ENCODE measurements around the gene LYPD1.
A peak's percentile ranks its signal among the peaks of the same experiment; 100 is the strongest.

LYPD1 gene

DNA sequence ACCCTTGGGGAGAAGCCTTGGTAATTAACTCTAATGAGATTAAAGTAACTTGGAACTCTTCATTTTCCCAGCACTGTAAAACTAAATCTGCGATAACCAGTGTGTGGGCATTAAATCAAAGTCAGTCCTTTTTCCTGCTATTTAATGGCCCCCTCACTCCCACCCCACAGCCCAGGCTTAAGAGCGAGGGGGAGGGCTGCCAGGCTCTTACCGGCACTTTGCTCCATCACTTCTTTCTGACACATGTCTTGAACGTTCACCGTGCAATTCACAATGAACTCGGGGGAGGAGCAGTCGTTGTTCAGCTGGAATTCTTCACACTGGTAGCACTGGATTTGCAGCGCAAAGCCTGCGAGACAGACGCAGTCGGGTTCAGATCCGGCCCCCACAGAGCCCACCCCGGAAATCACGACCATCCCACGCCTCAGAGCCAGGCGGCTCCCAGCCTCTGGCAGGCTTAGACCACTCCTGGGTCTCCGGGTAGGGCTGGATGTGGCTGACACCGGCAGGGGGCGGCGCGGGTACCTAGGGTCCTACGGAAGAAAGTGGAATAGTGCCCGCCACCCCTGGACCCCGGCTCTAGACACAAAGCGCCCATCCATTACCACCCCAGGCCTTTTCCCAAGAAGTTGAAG is 1.7 kb downstream of the LYPD1 start:
- DNase-seq (ENCODE audit: low spot score), result no peak

- DNase-seq (ENCODE audit: low spot score), result no peak
These were observed 2.3 kb downstream of the LYPD1 start for GRCh38 chr2:132667706-132668105.

GRCh38 chr2:132665401-132666140 is 4.4 kb downstream of the LYPD1 start:
- DNase-seq (ENCODE audit: low spot score), result no peak

DNA sequence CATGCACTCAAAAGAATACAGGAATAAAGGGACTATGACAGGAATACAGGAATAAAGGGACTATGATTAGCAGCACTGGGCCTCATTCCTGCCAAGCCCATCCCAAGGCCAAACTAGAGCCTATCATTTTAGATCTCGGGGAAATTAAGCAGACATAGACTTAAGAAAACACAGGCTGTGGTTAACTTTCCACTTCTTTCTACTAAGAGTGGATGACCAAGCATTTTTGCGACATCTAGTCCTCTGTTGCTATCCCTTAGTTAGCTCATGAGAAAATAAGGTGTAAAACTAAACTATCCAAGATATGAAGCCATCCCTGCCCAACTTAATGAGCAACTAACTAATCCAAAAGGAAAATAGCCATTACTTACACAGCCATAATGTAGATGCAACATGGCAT is 5.9 kb downstream of the LYPD1 start:
- no peak for DNase-seq (ENCODE audit: low spot score)

- no peak for DNase-seq (ENCODE audit: low spot score)
These were observed 7.3 kb downstream of the LYPD1 start for GRCh38 chr2:132662732-132663131.

DNA sequence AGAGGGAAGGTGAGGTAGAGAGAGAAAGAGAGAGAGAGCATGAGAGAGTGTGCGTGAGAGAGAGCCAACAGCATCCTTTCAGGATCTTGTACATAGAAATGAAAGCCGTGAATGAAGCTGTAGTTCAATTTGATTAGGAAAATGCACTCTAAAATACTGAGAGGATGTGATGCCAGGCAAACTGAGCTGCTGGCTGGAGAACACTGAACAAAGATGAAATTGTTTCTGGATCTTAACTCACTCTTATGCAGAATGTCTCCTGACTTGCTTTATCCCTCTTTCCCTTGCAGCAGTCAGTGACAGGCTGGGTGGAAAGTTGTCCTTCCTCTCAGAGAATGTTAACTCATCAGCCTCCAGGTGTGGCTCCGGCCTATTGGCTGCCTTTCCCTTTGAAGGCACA is 10.7 kb downstream of the LYPD1 start:
- no peak for DNase-seq (ENCODE audit: low spot score)

DNA sequence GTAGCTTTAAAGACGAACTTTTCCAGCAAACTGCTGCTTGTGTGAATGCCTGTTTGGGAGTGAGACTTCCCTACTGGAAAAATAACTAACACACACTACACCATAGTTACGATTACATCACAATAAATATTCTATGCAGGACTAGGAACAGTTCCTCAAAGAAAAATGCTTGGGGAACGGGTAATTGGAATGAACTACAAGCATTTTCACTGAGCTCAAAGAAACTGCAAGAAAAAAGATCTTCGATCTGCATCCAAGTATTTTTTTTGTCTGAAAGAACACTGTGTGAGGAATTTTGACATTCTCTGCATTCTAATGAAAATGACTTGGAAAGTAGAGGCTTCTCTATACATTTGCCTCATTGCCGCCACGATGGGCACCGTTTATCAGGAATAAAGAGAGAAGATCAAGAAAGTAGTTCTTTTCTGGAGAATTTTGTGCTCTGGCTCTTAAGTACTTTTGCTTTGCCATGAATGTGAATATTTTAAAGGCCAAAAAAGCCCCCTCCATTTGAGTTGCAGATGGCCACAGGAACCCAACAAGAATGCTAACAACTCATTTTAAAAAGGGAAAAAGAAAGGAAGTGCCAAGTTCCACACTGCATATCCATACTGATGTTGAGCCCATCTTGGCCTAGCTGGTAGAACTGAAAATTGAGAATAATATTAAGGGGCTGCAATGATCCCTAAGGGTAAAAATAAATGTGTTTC is 13.6 kb downstream of the LYPD1 start:
- no peak for DNase-seq (ENCODE audit: low spot score)

DNA sequence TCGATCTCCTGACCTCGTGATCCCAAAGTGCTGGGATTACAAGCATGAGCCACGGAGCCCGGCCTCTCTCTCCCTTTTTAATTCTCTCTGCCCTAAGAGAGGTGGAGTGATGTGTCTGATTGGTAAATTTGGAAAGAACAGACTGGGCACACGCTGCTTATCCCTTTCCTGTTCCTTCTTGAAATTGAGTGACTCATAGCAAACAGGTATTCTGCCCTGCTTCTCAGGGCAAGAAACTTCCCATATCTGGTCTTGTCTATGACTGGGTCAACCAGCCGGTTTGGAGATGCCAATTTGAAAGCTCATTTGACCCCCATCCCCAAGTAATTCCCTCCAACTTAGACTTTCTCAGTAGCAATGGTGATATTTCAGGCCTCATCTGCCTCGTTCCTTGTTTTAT is 15.0 kb downstream of the LYPD1 start:
- no peak for DNase-seq (ENCODE audit: low spot score)

GRCh38 chr2:132654335-132654734 is 15.7 kb downstream of the LYPD1 start:
- no peak for DNase-seq (ENCODE audit: low spot score)

DNA sequence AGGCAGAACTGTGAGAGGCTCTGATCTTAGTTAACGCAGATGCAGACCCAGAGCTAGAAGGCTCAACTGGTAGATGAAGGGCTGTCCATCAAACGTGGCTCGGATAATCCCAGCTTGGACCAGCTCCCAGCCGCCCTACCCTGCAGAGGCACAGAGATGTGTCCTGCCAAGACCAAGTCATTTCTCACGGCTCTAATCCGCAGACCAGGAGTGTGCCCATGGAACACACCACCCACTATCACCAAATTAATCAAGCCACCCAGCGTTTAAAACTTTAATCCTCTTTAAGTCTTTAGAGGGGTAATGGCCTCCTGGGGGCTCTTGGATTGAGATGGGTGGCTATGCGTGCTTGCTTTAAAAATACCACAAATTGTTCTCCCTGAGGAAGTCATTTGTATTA is 17.5 kb downstream of the LYPD1 start:
- no peak for DNase-seq (ENCODE audit: low spot score)

DNA sequence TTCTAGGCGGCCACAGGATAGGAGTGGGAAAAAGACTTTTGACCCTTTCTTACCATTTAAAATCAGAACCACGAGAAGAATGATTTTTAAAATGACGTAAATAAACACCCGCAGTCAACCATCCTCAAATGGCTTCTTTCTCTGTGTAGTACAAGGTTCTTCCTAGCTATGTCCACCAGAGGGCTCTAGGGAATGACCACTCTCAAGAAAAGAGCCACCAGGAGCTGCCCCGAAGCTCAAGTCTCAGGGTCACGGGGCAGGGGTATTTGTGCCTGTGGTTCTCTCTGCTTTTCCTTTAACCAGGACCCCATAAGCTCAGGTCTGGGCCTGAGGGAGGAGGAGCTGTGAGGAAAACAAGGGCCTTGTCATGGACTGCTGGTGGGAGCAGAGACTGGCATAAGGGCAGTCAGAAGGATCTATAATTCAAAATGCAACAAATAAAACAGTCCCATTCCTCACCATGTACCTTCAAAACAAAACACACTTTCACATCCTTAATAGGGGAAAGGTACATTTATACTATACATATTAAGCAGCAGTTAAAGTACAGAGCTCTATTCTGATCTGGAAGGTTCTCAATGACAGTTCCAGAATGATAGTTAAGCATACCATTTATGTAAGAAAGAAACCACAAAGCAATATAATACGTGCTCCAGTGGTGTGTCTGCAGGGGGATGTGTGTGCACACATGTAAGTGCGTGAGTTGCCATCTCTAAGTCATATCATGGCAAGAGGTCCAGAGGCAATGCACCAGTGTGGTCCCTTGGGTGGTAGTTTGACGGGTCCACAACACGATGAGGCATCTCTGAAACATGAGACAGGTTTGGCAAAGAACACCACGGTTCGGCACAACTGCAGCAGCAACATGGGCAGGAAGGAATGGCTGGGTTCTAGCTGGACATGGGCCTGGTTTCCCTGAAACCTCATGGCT is 18.6 kb downstream of the LYPD1 start:
- peak; percentile 74 for DNase-seq (ENCODE audit: low spot score)

GRCh38 chr2:132646540-132647108 is 23.4 kb downstream of the LYPD1 start:
- DNase-seq (ENCODE audit: low spot score), result no peak

- DNase-seq (ENCODE audit: low spot score), result no peak
These were observed 24.1 kb downstream of the LYPD1 start for GRCh38 chr2:132645722-132646539.

DNA sequence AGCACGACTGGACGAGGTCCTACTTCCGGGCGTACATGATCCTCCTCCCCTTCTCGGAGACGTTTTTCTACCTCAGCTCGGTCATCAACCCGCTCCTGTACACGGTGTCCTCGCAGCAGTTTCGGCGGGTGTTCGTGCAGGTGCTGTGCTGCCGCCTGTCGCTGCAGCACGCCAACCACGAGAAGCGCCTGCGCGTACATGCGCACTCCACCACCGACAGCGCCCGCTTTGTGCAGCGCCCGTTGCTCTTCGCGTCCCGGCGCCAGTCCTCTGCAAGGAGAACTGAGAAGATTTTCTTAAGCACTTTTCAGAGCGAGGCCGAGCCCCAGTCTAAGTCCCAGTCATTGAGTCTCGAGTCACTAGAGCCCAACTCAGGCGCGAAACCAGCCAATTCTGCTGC is 24.8 kb downstream of the LYPD1 start:
- no peak for DNase-seq (ENCODE audit: low spot score)

- DNase-seq (ENCODE audit: low spot score), result no peak
These were observed 27.6 kb downstream of the LYPD1 start for GRCh38 chr2:132642415-132642814.

- no peak for DNase-seq (ENCODE audit: low spot score)
These were observed 28.2 kb downstream of the LYPD1 start for GRCh38 chr2:132641819-132642218.

GRCh38 chr2:132640116-132640515 is 29.9 kb downstream of the LYPD1 start:
- DNase-seq (ENCODE audit: low spot score), result no peak

GRCh38 chr2:132638313-132639040 is 31.5 kb downstream of the LYPD1 start:
- no peak for DNase-seq (ENCODE audit: low spot score)

- no peak for DNase-seq (ENCODE audit: low spot score)
These were observed 33.7 kb downstream of the LYPD1 start for GRCh38 chr2:132636346-132636745.

- DNase-seq (ENCODE audit: low spot score), result no peak
These were observed 36.4 kb downstream of the LYPD1 start for GRCh38 chr2:132633635-132634034.

All from globus pallidus (tissue), 1 donor.